Right cardiac atrium (tissue), 5 donors: ENCODE data around the gene SDK1. TPM values are rescaled to one million over a fixed set of nuclear protein-coding genes. Genes with fewer than 3 reads are reported as not detected.

Experiments
- ATAC-seq, 2 donors: fragments of 200-7000 bp; cut with Tn5 transposase; one replicate each; pipeline versions ENCODE4 v1.8.0 to v1.9.1; 2020; ENCODE audit warnings: moderate library complexity in 2 of 2, mild to moderate bottlenecking in 1 of 2
- DNase-seq, 3 donors: peaks; one replicate each; pipeline ENCODE4 v3.0.0-alpha.2; 2020
- H3K27ac ChIP-seq: one replicate; pipeline ENCODE4 v1.5.1; 2013; ENCODE audit warnings: mild to moderate bottlenecking, low read length, control low read depth, moderate library complexity
- H3K27me3 ChIP-seq: one replicate; pipeline ENCODE4 v1.6.1; 2013; ENCODE audit not compliant: control insufficient read depth, insufficient read depth
- H3K4me1 ChIP-seq: one replicate; pipeline ENCODE4 v1.6.1; 2013; ENCODE audit warnings: low read length; ENCODE audit not compliant: control insufficient read depth, insufficient read depth
- H3K4me3 ChIP-seq: one replicate; pipeline ENCODE4 v1.5.1; 2013; ENCODE audit warnings: low read length, control low read depth
- H3K9me3 ChIP-seq: one replicate; pipeline ENCODE4 v1.6.1; 2013; ENCODE audit warnings: low read length; ENCODE audit not compliant: control insufficient read depth
- WGBS: extraction: QIAGEN DNeasy Blood & Tissue Kit; methylation state at CpG from one replicate; pipeline ENCODE4 v1.1.7; 2013; 5-methylcytosine and 5-hydroxymethylcytosine counted together
- intact Hi-C, 4 donors: fragments of 100-400 bp; cut with DNase I; formaldehyde crosslinking; loops; one replicate each; pipeline versions ENCODE4 v1.11.0 to v1.14.0; 2022 to 2023
- polyA plus RNA-seq: library from polyadenylated mRNA; stranded (reverse); fragments of 200-250 nt; gene quantifications from one replicate; pipeline ENCODE4 v1.2.3, GENCODE V29; 2013
- total RNA-seq, 4 donors: library from RNA; stranded (reverse); fragmentation: NEBNext Ultra II Directional; extraction: Animal tissue kit (Norgen Biotek cat#: 25700); gene quantifications; one replicate each; pipeline ENCODE4 v1.2.1, GENCODE V29; 2021
- donor health status: healthy with polysubstance abuse.
- donor health status: DM: no; HTN: yes; CAD: no.
- donor health status: DM: no; HTN: no; CAD: no.
- donor health status: DM: no; HTN: yes; CAD: no; lungs with severe emphysema.
- donor health status: DM: yes; HTN: yes; CAD: no.

SDK1 gene
- total and polyA plus RNA-seq, 5 donors, result 0.97 to 3.2 (median 2.4) TPM

DNA sequence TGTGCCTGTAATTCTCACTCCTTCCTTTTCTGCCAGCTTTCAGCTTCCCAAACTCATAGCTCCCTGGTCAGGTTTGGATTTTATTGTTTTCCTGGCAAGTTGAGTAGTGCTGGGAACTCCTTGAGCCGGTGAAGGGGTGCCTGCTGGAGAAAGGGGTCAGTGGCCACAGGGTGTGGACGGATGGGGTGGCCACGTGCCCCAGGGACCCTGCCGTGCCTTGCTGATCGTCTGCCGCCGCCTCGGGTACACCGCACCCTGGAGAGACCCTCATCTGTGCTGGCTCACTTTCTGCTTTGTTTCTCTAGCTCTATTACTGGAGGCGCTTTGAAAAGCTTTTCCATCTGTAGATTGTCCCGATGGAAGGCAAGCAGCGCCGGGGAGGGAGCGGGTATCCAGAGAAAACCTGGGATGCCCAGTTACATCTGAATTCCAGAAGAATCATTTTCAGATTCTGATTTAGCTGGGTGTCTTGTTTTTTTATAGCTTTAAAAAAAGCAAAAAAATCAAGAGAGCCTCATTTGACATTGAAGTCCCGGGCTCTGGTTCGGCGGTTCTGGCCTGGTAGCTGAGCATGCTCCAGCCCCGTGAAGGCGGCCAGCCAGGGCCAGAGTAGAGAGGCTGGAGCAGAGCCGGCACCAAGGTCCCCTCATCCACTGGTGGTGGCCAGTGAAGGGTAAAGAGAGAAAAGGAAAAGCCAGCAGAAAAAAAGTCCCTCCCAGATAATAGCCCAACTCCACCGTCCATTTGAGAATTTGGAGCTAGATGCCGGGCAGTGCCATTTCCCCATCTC is 870.1 kb downstream of the SDK1 start:
- intact Hi-C loops, result no loop called here
- no peak for DNase-seq
- Histone ChIP-seq H3K27ac (no peak overlapping the region), H3K9me3 (no peaks in the 10 kb centered on the region), H3K4me1 (no peaks in the 10 kb centered on the region), H3K27me3 (no peaks in the 10 kb centered on the region), H3K4me3 (no peak overlapping the region)
- ATAC-seq, result no peak
- 88% methylated on average over 22 of the region's 22 CpGs for WGBS

DNA sequence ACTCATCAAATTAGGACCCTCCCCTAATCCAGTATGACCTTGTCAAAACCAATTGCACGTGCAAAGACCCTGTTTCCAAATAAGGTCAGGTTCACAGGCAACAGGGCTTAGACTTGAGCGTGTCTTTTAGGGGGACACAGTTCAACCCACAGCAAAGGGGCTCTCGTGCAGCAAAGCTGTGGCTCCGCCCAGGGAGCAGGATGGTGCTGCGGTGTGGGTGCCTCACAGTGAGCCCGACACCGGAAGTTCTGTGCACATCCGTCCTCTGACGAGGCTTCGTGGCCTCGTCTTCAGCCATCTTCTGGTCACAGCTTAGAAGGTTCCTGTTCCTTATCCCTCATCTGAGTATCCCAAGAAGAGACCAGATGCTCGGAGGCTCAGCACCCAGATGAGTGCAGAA is 871.8 kb downstream of the SDK1 start:
- Histone ChIP-seq H3K9me3 (no peaks in the 10 kb centered on the region), H3K4me1 (no peaks in the 10 kb centered on the region), H3K4me3 (no peak overlapping the region), H3K27me3 (no peaks in the 10 kb centered on the region), H3K27ac (no peak overlapping the region)
- 89% methylated on average over 12 of the region's 12 CpGs for WGBS
- ATAC-seq (no peak), DNase-seq (peak in 1 of 3 donors; percentile 19)
- intact Hi-C loops, result no loop called here

DNA sequence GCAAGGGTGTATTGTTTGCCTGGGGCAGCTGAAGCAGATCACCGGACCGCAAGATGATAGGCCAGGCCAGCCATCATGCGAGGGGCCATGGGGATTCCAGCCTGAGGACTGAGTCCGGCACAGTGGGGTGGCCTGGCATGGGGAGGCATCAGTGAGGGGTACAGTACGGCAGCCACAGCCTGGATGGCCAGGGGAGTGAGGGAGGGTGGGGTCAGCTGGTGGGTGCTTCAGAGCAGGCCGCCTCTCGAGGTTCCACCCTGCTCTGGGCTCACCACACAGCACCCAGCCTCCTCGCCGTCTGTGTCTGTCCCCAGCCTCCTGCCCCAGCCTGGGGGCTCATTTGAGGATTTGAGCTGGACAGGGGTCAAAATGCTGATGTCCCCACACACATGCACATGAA is 872.6 kb downstream of the SDK1 start:
- H3K4me3 ChIP-seq, result no peak overlapping the region
- no peaks in the 10 kb centered on the region for H3K4me1 ChIP-seq
- no peaks in the 10 kb centered on the region for H3K9me3 ChIP-seq
- H3K27ac ChIP-seq, result no peak overlapping the region
- intact Hi-C loops, result no loop called here
- ATAC-seq, result no peak
- 92% methylated on average over 9 of the region's 9 CpGs for WGBS
- H3K27me3 ChIP-seq, result no peaks in the 10 kb centered on the region
- DNase-seq, result peak in 1 of 3 donors; percentile 32

DNA sequence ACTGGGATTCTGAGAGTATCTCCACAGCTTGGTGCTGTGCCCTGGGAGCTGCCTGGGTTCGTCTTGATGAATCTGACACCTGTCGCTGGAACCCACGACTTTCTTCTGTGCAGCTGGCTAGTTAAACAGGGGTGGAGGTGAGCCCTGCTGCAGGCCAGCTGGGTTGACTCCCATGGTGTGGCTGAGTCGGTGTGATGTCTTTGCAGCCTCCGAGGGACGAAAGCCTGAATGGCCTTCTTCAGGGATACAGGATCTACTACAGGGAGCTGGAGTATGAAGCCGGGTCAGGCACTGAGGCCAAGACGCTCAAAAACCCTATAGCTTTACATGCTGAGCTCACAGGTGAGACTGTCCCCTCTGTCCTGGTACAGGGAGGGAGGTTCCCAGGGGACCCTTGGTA is 873.0 kb downstream of the SDK1 start:
- no peaks in the 10 kb centered on the region for H3K9me3 ChIP-seq
- DNase-seq (no peak), ATAC-seq (no peak)
- no peaks in the 10 kb centered on the region for H3K4me1 ChIP-seq
- WGBS, result 89% methylated on average over 8 of the region's 8 CpGs
- no peak overlapping the region for H3K4me3 ChIP-seq
- no peak overlapping the region for H3K27ac ChIP-seq
- H3K27me3 ChIP-seq, result no peaks in the 10 kb centered on the region
- intact Hi-C loops, result no loop called here

DNA sequence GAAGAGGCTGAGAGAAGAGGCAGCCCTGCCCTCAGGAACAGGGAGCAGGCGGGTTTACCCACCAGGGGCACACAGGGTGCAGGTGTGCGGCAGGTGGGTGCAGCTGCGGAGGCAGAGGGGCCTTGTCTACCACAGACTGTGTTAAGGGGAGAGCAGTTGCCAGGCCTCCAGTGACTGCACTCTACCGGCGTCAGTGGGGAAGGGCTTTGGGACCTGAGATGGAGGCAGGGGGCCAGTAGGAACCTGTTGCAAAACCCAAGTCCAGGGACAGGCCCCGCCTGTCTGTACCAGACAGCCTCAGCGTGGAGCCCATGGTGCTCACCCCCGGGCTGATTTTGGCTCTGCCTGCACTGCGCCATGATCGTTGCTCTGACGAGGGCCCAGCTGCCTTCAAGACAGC is 873.4 kb downstream of the SDK1 start:
- Histone ChIP-seq H3K9me3 (no peaks in the 10 kb centered on the region), H3K27ac (no peak overlapping the region), H3K27me3 (no peaks in the 10 kb centered on the region), H3K4me3 (no peak overlapping the region), H3K4me1 (no peaks in the 10 kb centered on the region)
- DNase-seq (peak in 1 of 3 donors; percentile 44), ATAC-seq (no peak)
- WGBS, result 95% methylated on average over 11 of the region's 11 CpGs
- intact Hi-C loops, result no loop called here

DNA sequence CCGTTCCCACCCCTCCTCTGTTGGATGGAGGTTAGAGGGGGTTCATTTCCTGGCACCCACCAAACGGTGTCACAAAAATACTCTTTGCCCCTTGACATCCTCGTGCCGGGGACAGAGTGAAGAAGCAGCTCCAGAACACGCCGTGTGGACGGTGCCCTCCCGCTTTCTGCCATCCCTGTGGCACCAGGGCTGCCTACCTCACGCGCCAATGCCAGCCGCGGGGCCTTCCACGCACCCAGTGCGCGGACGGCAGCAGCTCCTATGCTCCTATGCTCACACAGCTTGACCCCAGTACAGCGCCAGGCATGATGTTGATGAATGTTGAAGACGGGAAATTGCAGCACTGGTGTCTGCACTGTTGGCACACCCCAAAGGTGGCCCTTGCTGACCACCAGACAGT is 873.8 kb downstream of the SDK1 start:
- Histone ChIP-seq H3K27me3 (no peaks in the 10 kb centered on the region), H3K4me1 (no peaks in the 10 kb centered on the region), H3K9me3 (no peaks in the 10 kb centered on the region), H3K27ac (no peak overlapping the region), H3K4me3 (no peak overlapping the region)
- intact Hi-C loops, result no loop called here
- no peak for ATAC-seq
- 95% methylated on average over 18 of the region's 18 CpGs for WGBS
- peak in 1 of 3 donors; percentile 28 for DNase-seq

DNA sequence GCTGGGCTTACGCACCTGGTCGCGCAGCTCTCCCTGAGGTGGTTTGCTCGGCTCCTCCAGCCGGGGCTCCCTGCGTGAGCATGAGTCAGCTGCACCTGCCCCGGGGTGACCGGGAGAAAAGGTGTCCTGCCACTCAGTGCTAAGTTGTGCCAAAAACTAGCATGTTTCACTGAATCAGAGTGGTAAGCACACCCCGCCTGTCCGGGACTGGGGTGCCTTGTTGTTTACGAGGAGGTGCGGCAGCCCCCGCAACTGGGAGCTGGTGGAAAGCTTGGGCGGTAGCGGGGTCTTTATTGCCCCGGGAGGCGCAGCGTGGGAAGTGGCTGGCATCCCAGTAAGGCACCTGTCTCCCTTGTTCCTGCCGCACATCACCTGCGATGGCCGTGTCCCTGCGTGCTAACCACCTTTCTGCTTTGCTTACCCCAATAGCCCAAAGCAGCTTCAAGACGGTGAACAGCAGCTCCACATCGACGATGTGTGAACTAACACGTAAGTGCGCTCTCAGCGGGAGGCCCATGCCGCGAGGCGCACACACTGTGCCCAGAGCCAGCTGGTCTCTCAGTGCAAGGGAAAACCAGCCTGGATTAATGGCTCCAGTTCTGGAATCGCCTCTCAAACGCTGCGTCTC is 874.4 kb downstream of the SDK1 start:
- H3K4me1 ChIP-seq, result no peaks in the 10 kb centered on the region
- intact Hi-C loops, result no loop called here
- no peak overlapping the region for H3K4me3 ChIP-seq
- no peak overlapping the region for H3K27ac ChIP-seq
- no peaks in the 10 kb centered on the region for H3K9me3 ChIP-seq
- ATAC-seq, result no peak
- WGBS, result 92% methylated on average over 34 of the region's 34 CpGs
- no peaks in the 10 kb centered on the region for H3K27me3 ChIP-seq
- peak in 1 of 3 donors; percentile 27 for DNase-seq

DNA sequence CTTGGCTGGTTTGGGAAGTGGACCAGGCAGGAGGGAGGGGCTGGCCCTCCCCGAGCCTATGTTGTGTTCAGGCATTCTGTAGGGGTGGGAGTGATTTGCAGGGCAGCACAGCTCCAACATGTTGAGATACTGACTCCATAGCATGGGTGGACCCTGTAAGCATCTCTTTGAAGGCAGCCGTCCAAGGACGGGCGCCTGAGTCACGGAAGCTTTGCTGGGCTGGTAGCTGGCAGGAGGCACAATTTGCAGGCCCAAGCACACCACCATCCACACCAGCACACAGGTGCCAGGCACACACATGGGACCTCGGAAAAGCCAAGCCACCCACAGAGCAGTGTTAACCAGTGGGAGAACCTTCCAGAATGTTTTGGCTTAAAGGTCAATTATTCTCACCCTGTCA is 875.9 kb downstream of the SDK1 start:
- Histone ChIP-seq H3K9me3 (no peaks in the 10 kb centered on the region), H3K27ac (no peak overlapping the region), H3K27me3 (no peaks in the 10 kb centered on the region), H3K4me3 (no peak overlapping the region), H3K4me1 (no peaks in the 10 kb centered on the region)
- DNase-seq (no peak), ATAC-seq (no peak)
- intact Hi-C loops, result no loop called here
- 93% methylated on average over 6 of the region's 6 CpGs for WGBS

DNA sequence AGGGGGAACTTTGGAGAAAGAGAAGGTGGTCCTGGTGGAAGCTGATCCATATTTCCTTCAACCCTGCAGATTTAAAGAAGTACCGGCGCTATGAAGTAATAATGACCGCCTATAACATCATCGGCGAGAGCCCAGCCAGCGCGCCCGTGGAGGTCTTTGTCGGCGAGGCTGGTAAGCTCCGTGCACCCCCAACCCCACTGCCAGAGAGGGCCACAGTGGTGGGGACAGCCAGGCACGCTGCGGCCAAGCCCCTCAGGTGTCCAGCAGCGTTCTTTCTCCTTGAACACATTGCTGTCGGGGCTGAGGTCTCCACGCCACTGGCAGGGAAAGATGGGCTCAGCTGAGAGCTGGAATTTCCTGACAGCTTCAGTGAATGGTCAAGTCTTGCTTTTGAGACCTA is 877.4 kb downstream of the SDK1 start:
- 97% methylated on average over 16 of the region's 16 CpGs for WGBS
- H3K27ac ChIP-seq, result no peak overlapping the region
- no peak for ATAC-seq
- no peaks in the 10 kb centered on the region for H3K4me1 ChIP-seq
- no peak overlapping the region for H3K4me3 ChIP-seq
- intact Hi-C loops, result no loop called here
- H3K9me3 ChIP-seq, result no peaks in the 10 kb centered on the region
- peak in 1 of 3 donors; percentile 38 for DNase-seq
- no peaks in the 10 kb centered on the region for H3K27me3 ChIP-seq

DNA sequence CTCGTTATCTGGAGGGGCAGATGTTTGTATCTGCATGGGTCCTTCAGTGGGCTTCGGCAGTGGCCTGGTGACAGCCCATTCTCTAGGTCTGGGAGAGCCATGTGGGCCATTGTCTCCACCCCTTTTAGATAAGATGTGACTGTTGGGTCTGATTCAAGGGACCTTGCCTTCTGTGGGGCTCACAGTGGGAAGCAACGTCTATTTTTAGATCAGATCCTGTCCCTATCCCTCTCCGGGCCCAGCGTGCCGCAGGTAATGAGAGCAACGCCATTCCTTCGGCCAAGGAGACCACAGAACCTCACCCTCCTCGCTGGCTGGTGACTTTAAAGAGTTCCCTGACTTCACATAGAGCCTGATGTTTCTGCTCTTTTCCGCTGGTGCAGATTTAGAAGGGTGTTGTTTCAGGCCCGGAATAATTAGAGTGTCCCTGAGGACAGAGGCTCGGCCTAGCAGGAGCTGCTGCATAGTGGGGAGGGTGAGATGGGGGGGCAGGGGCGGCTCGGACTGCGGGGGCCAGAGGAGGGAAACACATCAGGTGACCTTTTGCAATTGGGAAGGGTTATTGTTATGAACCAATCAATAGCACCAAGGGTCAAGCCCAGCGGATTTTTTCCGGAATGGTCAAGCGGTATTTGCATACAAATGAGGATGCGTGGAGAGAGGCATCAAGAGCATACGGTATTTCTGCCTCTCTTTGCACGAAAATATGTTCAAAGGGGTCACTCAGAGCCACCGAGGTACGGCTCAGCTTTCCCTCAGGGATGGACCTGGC is 878.0 kb downstream of the SDK1 start:
- Histone ChIP-seq H3K9me3 (no peaks in the 10 kb centered on the region), H3K4me3 (no peak overlapping the region), H3K27ac (no peak overlapping the region), H3K27me3 (no peaks in the 10 kb centered on the region), H3K4me1 (no peaks in the 10 kb centered on the region)
- WGBS, result 76% methylated on average over 23 of the region's 23 CpGs
- peak in 1 of 3 donors; percentile 8 for DNase-seq
- ATAC-seq, result no peak
- intact Hi-C loops, result no loop called here
